IMR-90 (cell line): ENCODE data around the gene RABGAP1.

ENCODE experiments used
- BHLHE40 ChIP-seq: fragments of 150-350 bp; IDR thresholded peaks from 2 replicates; pipeline ENCODE4 v1.6.1; 2016; ENCODE audit warnings: mild to moderate bottlenecking, low read depth, low read length
- CEBPB ChIP-seq: IDR thresholded peaks from 2 replicates; pipeline ENCODE4 v1.6.1; 2012; ENCODE audit warnings: low read depth, low read length, improper control_type of control experiment
- CTCF ChIP-seq: conservative IDR thresholded peaks from 2 replicates; pipeline ENCODE4 v1.5.1; 2012; ENCODE audit warnings: mild to moderate bottlenecking, low read depth, low read length, improper control_type of control experiment
- FOS ChIP-seq: fragments of 150-350 bp; IDR thresholded peaks from 2 replicates; pipeline ENCODE4 v1.6.1; 2016; ENCODE audit warnings: low read depth, low read length
- MAFK ChIP-seq: IDR thresholded peaks from 2 replicates; pipeline ENCODE4 v1.6.1; 2012; ENCODE audit warnings: low read depth, low read length, improper control_type of control experiment
- POLR2A ChIP-seq: IDR thresholded peaks from 2 replicates; pipeline ENCODE4 v1.6.1; 2012; ENCODE audit warnings: mild to moderate bottlenecking, low read depth, low read length
- RAD21 ChIP-seq: IDR thresholded peaks from 2 replicates; pipeline ENCODE4 v1.6.1; 2012; ENCODE audit warnings: low read length, improper control_type of control experiment
- RFX5 ChIP-seq: IDR thresholded peaks from 2 replicates; pipeline ENCODE4 v1.8.0; 2012; ENCODE audit warnings: low read depth, mild to moderate bottlenecking, low read length, moderate library complexity
- SMC3 ChIP-seq: fragments of 150-350 bp; IDR thresholded peaks from 2 replicates; pipeline ENCODE4 v1.6.1; 2016; ENCODE audit warnings: low read depth, mild to moderate bottlenecking, antibody characterized with exemption, low read length, moderate library complexity
- USF2 ChIP-seq: fragments of 150-350 bp; IDR thresholded peaks from 2 replicates; pipeline ENCODE4 v1.6.1; 2017; ENCODE audit warnings: mild to moderate bottlenecking, antibody characterized with exemption, low read length, low read depth

DNA sequence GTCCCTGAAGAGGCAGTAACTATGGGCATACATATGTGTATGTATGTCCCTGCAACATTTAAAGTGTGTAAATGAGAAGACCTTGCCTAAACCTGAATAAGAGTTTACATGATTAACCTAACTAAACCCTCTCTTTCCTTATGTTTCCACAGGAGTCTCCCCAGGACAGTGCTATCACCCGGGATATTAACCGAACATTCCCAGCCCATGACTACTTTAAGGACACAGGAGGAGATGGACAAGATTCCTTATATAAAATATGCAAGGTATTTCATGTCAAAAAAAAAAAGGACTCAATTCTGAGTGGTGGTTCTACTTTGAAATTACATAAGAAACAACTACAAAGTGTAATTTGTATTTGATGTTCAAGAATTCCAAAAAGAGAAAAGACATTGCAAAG lies 124.4 kb downstream of the RABGAP1 start:
- no peak for TF ChIP-seq CTCF
- no peak for TF ChIP-seq USF2
- TF ChIP-seq POLR2A = no peak
- no peak for TF ChIP-seq RFX5
- TF ChIP-seq SMC3 = no peak
- no peak for TF ChIP-seq MAFK
- no peak for TF ChIP-seq RAD21
- no peak for TF ChIP-seq CEBPB
- no peak for TF ChIP-seq FOS
- TF ChIP-seq BHLHE40 = no peak
